WTC11 (cell line): ENCODE data around the gene XRCC2. TPM values are rescaled to one million over a fixed set of nuclear protein-coding genes. Genes with fewer than 3 reads are reported as not detected.
"Not testable (repeated sequence)": the region's sequence is repeated elsewhere in the genome, so short reads cannot be mapped to it uniquely, and the experiment has no call there.

Experiments
- ATAC-seq: fragments of 200-7000 bp; cut with Tn5 transposase; 2 replicates; pipeline ENCODE4 v1.10.0; 2021; ENCODE audit warnings: mild to moderate bottlenecking, moderate library complexity
- CTCF ChIA-PET: fragments of 300-600 bp; sonication (Branson Sonifier 250); formaldehyde crosslinking; loops from one replicate; lab custom pipeline; 2021; ENCODE audit warnings: antibody characterized with exemption; lab: Charles Lee
- POLR2A ChIA-PET: fragments of 350-600 bp; sonication (Branson Sonifier 250); formaldehyde crosslinking; loops from one replicate; lab custom pipeline; 2021; ENCODE audit warnings: antibody characterized with exemption; lab: Charles Lee
- DNase-seq: peaks from one replicate; pipeline ENCODE4 v3.0.0; 2021; ENCODE audit warnings: low spot score
- H3K27ac Mint-ChIP-seq: 2 replicates; pipeline ENCODE4 v1.8.0; 2021; ENCODE audit warnings: mixed read lengths
- H3K27me3 Mint-ChIP-seq: 2 replicates; pipeline ENCODE4 v1.8.0; 2021; ENCODE audit warnings: low read depth, mild to moderate bottlenecking, moderate library complexity, mixed read lengths
- H3K36me3 Mint-ChIP-seq: 2 replicates; pipeline ENCODE4 v1.8.0; 2021; ENCODE audit warnings: mixed read lengths
- H3K4me1 Mint-ChIP-seq: 2 replicates; pipeline ENCODE4 v1.8.0; 2022; ENCODE audit warnings: mixed read lengths
- H3K4me3 Mint-ChIP-seq: 2 replicates; pipeline ENCODE4 v1.8.0; 2021; ENCODE audit warnings: mild to moderate bottlenecking, moderate library complexity, mixed read lengths
- H3K9me3 Mint-ChIP-seq: 2 replicates; pipeline ENCODE4 v1.8.0; 2021; ENCODE audit warnings: mixed read lengths
- ATF1 ChIP-seq: sonication (generic); formaldehyde crosslinking; IDR thresholded peaks from 2 replicates; pipeline ENCODE4 v1.8.1; 2023; ENCODE audit warnings: mild to moderate bottlenecking, moderate library complexity, missing genetic modification reagents
- ATF3 ChIP-seq: sonication (generic); formaldehyde crosslinking; conservative IDR thresholded peaks from 2 replicates; pipeline ENCODE4 v1.8.1; 2022; ENCODE audit warnings: mild to moderate bottlenecking, missing genetic modification reagents
- CBFB ChIP-seq: sonication (generic); formaldehyde crosslinking; IDR thresholded peaks from 2 replicates; pipeline ENCODE4 v1.8.1; 2022; ENCODE audit warnings: mild to moderate bottlenecking, low read depth, missing genetic modification reagents
- CREM ChIP-seq: sonication (generic); formaldehyde crosslinking; IDR thresholded peaks from 2 replicates; pipeline ENCODE4 v1.8.1; 2022; ENCODE audit warnings: mild to moderate bottlenecking, missing genetic modification reagents, moderate library complexity
- E2F5 ChIP-seq: sonication (generic); formaldehyde crosslinking; IDR thresholded peaks from 2 replicates; pipeline ENCODE4 v1.8.1; 2022; ENCODE audit warnings: mild to moderate bottlenecking, moderate library complexity, missing genetic modification reagents
- EMX1 ChIP-seq: fragments of 250-450 bp; sonication (Bioruptor Pico); IDR thresholded peaks from 2 replicates; pipeline ENCODE4 v1.8.0; 2021; ENCODE audit warnings: mild to moderate bottlenecking
- ETV6 ChIP-seq: sonication (generic); formaldehyde crosslinking; IDR thresholded peaks from 2 replicates; pipeline ENCODE4 v1.8.1; 2022; ENCODE audit warnings: mild to moderate bottlenecking, missing genetic modification reagents
- GABPB1 ChIP-seq: sonication (generic); formaldehyde crosslinking; IDR thresholded peaks from 2 replicates; pipeline ENCODE4 v1.8.1; 2023; ENCODE audit warnings: mild to moderate bottlenecking, missing genetic modification reagents
- GRHL2 ChIP-seq: fragments of 250-450 bp; sonication (Bioruptor Pico); IDR thresholded peaks from 2 replicates; pipeline ENCODE4 v1.8.0; 2022; ENCODE audit warnings: mild to moderate bottlenecking, moderate library complexity; ENCODE audit not compliant: insufficient replicate concordance, severe bottlenecking
- GTF2I ChIP-seq: fragments of 250-450 bp; sonication (Bioruptor Pico); conservative IDR thresholded peaks from 2 replicates; pipeline ENCODE4 v1.4.0; 2021; ENCODE audit warnings: mild to moderate bottlenecking
- IRF1 ChIP-seq: sonication (generic); formaldehyde crosslinking; IDR thresholded peaks from 2 replicates; pipeline ENCODE4 v1.8.0; 2023; ENCODE audit warnings: missing genetic modification reagents
- KAT7 ChIP-seq: sonication (generic); formaldehyde crosslinking; IDR thresholded peaks from 2 replicates; pipeline ENCODE4 v1.8.1; 2023; ENCODE audit warnings: missing genetic modification reagents, mild to moderate bottlenecking, borderline replicate concordance
- MAX ChIP-seq: sonication (generic); formaldehyde crosslinking; IDR thresholded peaks from 2 replicates; pipeline ENCODE4 v1.8.0; 2022; ENCODE audit warnings: mild to moderate bottlenecking, missing genetic modification reagents
- NR1H2 ChIP-seq: sonication (generic); formaldehyde crosslinking; IDR thresholded peaks from 2 replicates; pipeline ENCODE4 v1.9.0; 2021; ENCODE audit warnings: mild to moderate bottlenecking, moderate library complexity, missing genetic modification reagents
- RORB ChIP-seq: fragments of 250-450 bp; sonication (Bioruptor Pico); IDR thresholded peaks from 2 replicates; pipeline ENCODE4 v1.9.0; 2021; ENCODE audit warnings: mild to moderate bottlenecking
- SMAD3 ChIP-seq: sonication (generic); formaldehyde crosslinking; IDR thresholded peaks from 2 replicates; pipeline ENCODE4 v1.8.0; 2022; ENCODE audit warnings: missing genetic modification reagents, mild to moderate bottlenecking, borderline replicate concordance
- ZBTB43 ChIP-seq: sonication (generic); formaldehyde crosslinking; IDR thresholded peaks from 2 replicates; pipeline ENCODE4 v1.8.1; 2023; ENCODE audit warnings: mild to moderate bottlenecking, missing genetic modification reagents
- ZNF138 ChIP-seq: sonication (generic); formaldehyde crosslinking; conservative IDR thresholded peaks from 2 replicates; pipeline ENCODE4 v1.8.1; 2022; ENCODE audit warnings: mild to moderate bottlenecking, moderate library complexity, missing genetic modification reagents
- ZNF423 ChIP-seq: fragments of 250-450 bp; sonication (Bioruptor Pico); IDR thresholded peaks from 2 replicates; pipeline ENCODE4 v2.1.2; 2022; ENCODE audit warnings: mild to moderate bottlenecking, moderate library complexity
- ZNF512 ChIP-seq: sonication (generic); formaldehyde crosslinking; IDR thresholded peaks from 2 replicates; pipeline ENCODE4 v1.8.1; 2022; ENCODE audit warnings: missing genetic modification reagents, borderline replicate concordance
- total RNA-seq: library from RNA; stranded (reverse); gene quantifications from 3 replicates; pipeline ENCODE4 v1.2.3, GENCODE V29; 2021
- TF ChIP-seq, protein P1 (sequence below): sonication (generic); formaldehyde crosslinking; IDR thresholded peaks from 2 replicates; pipeline ENCODE4 v1.8.1; 2022; ENCODE audit warnings: mild to moderate bottlenecking, missing genetic modification reagents, moderate library complexity, borderline replicate concordance
- TF ChIP-seq, protein P2 (sequence below): sonication (generic); formaldehyde crosslinking; IDR thresholded peaks from 2 replicates; pipeline ENCODE4 v1.8.0; 2023; ENCODE audit warnings: mild to moderate bottlenecking, missing genetic modification reagents

The XRCC2 gene
- total RNA-seq, 1 experiment from 2014 or later: 25.4 TPM

DNA sequence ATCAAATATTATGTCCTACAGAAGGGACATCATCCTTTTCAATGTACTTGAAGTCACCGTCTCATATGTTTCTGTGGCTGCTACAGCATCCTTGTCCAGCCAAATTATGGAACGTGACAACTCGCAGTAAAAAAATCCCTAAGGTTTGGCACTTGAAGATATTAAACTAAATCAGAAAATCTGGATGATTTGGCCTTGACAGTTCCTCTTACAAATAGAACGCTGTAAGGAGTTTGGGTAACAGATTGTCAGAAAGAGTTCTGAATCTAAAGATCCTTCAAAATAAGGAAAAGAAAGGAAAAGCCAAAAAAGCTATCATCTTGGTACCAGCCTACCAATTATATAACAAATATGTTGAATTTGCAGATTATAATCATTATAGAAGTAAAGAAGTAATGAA, 21.0 kb downstream of the XRCC2 start:
- no peak for TF ChIP-seq ZNF423 (CRISPR knock-in tag)
- TF ChIP-seq, all 79 proteins: peak for 0
- Mint-ChIP-seq H3K27me3 (no peaks in the 10 kb centered on the region), H3K27ac (no peak overlapping the region), H3K4me3 (no peak overlapping the region), H3K4me1 (no peaks in the 10 kb centered on the region), H3K9me3 (no peaks in the 10 kb centered on the region), H3K36me3 (peaks cover 52% of the 10 kb centered on the region)
- DNase-seq: no peak
- ChIA-PET CTCF (no interaction called here), POLR2A (no interaction called here)
- no peak for ATAC-seq

DNA sequence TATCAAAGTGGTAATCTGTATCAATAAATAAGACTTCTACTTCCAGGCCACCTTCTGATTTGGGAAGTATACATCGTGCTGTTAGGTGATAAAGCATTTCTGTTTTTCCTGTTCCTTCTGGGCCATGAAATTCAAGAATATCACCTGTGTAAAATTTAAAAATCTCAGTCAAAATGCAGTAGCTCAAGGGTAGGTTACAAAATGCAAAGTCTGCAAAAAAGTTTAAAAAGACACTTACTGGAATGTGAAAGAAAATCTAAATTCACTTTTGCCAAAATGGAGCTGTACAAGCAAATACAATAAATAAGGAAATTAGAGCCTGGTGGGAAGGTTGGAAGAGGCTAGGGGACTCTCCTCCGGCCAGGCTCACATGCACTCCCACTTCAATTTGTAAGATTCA, 26.7 kb downstream of the XRCC2 start:
- POLR2A ChIA-PET: no interaction called here
- CTCF ChIA-PET: no interaction called here
- TF ChIP-seq ATF1 (CRISPR knock-in tag): no peak
- TF ChIP-seq GRHL2 (CRISPR knock-in tag): no peak
- no peak for TF ChIP-seq NR1H2 (CRISPR knock-in tag)
- TF ChIP-seq GTF2I (CRISPR knock-in tag): no peak
- TF ChIP-seq ETV6 (CRISPR knock-in tag): no peak
- no peak for TF ChIP-seq ZNF138
- TF ChIP-seq GABPB1 (CRISPR knock-in tag): no peak
- TF ChIP-seq ZBTB43 (CRISPR knock-in tag): no peak
- DNase-seq (no peak), ATAC-seq (no peak)
- Mint-ChIP-seq H3K4me1 (no peaks in the 10 kb centered on the region), H3K27ac (no peak overlapping the region), H3K27me3 (no peaks in the 10 kb centered on the region), H3K36me3 (peaks cover 74% of the 10 kb centered on the region), H3K9me3 (peaks cover 23% of the 10 kb centered on the region), H3K4me3 (no peak overlapping the region)

- ChIA-PET CTCF (no interaction called here), POLR2A (no interaction called here)
- TF ChIP-seq EMX1 (CRISPR knock-in tag): no peak
- TF ChIP-seq, protein P1, sequence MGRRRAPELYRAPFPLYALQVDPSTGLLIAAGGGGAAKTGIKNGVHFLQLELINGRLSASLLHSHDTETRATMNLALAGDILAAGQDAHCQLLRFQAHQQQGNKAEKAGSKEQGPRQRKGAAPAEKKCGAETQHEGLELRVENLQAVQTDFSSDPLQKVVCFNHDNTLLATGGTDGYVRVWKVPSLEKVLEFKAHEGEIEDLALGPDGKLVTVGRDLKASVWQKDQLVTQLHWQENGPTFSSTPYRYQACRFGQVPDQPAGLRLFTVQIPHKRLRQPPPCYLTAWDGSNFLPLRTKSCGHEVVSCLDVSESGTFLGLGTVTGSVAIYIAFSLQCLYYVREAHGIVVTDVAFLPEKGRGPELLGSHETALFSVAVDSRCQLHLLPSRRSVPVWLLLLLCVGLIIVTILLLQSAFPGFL (CRISPR knock-in tag): no peak
- TF ChIP-seq ZNF512: no peak
- no peak for TF ChIP-seq MAX (CRISPR knock-in tag)
- TF ChIP-seq IRF1 (CRISPR knock-in tag): no peak
- no peak for TF ChIP-seq CREM (CRISPR knock-in tag)
- no peak for TF ChIP-seq ATF1 (CRISPR knock-in tag)
- TF ChIP-seq, protein P2, sequence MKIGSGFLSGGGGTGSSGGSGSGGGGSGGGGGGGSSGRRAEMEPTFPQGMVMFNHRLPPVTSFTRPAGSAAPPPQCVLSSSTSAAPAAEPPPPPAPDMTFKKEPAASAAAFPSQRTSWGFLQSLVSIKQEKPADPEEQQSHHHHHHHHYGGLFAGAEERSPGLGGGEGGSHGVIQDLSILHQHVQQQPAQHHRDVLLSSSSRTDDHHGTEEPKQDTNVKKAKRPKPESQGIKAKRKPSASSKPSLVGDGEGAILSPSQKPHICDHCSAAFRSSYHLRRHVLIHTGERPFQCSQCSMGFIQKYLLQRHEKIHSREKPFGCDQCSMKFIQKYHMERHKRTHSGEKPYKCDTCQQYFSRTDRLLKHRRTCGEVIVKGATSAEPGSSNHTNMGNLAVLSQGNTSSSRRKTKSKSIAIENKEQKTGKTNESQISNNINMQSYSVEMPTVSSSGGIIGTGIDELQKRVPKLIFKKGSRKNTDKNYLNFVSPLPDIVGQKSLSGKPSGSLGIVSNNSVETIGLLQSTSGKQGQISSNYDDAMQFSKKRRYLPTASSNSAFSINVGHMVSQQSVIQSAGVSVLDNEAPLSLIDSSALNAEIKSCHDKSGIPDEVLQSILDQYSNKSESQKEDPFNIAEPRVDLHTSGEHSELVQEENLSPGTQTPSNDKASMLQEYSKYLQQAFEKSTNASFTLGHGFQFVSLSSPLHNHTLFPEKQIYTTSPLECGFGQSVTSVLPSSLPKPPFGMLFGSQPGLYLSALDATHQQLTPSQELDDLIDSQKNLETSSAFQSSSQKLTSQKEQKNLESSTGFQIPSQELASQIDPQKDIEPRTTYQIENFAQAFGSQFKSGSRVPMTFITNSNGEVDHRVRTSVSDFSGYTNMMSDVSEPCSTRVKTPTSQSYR (CRISPR knock-in tag): no peak
- no peak for TF ChIP-seq ATF3 (CRISPR knock-in tag)
- no peak for TF ChIP-seq CBFB (CRISPR knock-in tag)
- TF ChIP-seq RORB (CRISPR knock-in tag): no peak
- no peak for TF ChIP-seq KAT7 (CRISPR knock-in tag)
- TF ChIP-seq SMAD3 (CRISPR knock-in tag): no peak
- no peak for TF ChIP-seq E2F5
- Mint-ChIP-seq H3K27ac (no peak overlapping the region), H3K9me3 (peaks cover 27% of the 10 kb centered on the region), H3K4me1 (no peaks in the 10 kb centered on the region), H3K36me3 (peaks cover 66% of the 10 kb centered on the region), H3K27me3 (no peaks in the 10 kb centered on the region), H3K4me3 (no peak overlapping the region)
- DNase-seq: no peak
- no peak for ATAC-seq
Measured at GRCh38 chr7:152647009-152647408, 28.9 kb downstream of the XRCC2 start.

DNA sequence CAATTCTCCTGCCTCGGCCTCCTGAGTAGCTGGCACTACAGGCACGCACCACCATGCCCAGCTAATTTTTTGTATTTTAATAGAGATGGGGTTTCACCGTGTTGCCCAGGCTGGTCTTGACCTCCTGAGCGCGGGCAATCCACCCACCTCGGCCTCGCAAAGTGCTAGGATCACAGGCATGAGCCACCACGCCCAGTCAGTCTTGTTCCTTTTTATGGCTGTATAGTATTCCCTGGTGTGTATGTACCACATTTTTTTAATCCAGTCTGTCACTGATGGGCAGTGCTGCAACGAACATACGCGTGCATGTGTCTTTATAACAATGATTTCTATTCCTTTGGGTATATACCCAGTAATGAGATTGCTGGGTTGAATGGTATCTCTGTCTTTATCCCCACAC, 29.4 kb downstream of the XRCC2 start:
- DNase-seq, H3K4me3 Mint-ChIP-seq, POLR2A ChIA-PET, H3K27me3 Mint-ChIP-seq, H3K27ac Mint-ChIP-seq, H3K4me1 Mint-ChIP-seq, ATAC-seq: not testable (repeated sequence)
- Mint-ChIP-seq H3K9me3 (peaks cover 27% of the 10 kb centered on the region), H3K36me3 (peaks cover 63% of the 10 kb centered on the region)
- CTCF ChIA-PET: interaction anchor here (1.0 kb wide), 1 partner anchor 61 kb away, joined by 3 read pairs; no protein-coding TSS in a partner anchor
